Measurements from ENCODE around the gene ATXN7L2. TPM values are rescaled to one million over a fixed set of nuclear protein-coding genes. Genes with fewer than 3 reads are reported as not detected.

ATXN7L2 gene
- total RNA-seq, 1 donor from 2014 or later, result 3.0 TPM

DNA sequence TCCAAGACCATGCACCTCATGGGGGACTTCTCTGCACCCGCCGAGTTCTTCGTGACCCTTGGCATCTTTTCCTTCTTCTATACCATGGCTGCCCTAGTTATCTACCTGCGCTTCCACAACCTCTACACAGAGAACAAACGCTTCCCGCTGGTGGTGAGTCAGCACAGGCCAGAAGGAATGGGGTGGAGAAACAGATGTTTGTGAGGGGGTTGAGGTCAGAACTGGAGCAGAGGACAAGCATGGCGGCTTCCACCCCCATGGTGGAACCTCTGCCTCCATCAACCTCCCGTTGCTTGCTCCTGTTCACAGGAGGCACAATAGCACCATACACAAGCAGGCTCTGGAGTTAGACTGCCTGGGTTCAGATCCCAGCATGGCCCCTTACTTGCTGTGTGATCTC, 6.9 kb upstream of the ATXN7L2 start:
- no peak for DNase-seq (ENCODE audit: low spot score)

DNA sequence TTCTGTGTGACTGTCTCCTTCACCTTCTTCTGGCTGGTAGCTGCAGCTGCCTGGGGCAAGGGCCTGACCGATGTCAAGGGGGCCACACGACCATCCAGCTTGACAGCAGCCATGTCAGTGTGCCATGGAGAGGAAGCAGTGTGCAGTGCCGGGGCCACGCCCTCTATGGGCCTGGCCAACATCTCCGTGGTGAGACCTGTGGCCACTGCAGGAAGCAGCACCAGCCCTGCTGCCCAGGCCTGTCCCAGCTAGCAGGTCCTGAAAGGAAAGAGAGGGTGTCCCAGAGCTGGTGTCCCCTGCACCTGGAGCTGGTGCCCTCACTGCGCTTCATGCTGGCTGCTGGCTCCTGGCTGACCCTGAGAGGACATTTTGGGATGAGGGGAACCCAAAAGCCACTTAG, 5.9 kb upstream of the ATXN7L2 start:
- DNase-seq (ENCODE audit: low spot score), result no peak

DNA sequence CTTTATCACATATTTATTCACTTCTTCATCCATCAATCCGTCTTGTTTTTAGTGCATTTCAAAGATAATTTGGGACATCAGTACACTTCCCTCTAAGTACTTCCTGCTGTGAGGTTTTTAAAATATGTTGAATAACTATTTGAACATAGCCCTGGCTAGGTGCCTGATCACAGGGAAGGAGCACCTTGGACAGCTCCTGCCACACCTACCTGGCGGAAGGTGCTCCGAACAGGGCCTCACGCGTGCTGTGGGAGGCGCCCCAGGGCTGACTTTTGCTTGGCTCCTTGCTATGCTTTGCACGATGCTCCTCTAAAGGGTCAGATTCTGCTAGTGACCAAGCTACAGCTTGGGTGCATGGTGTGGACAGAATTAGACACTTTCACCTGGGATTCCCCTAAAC, 4.9 kb upstream of the ATXN7L2 start:
- DNase-seq (ENCODE audit: low spot score), result no peak

DNA sequence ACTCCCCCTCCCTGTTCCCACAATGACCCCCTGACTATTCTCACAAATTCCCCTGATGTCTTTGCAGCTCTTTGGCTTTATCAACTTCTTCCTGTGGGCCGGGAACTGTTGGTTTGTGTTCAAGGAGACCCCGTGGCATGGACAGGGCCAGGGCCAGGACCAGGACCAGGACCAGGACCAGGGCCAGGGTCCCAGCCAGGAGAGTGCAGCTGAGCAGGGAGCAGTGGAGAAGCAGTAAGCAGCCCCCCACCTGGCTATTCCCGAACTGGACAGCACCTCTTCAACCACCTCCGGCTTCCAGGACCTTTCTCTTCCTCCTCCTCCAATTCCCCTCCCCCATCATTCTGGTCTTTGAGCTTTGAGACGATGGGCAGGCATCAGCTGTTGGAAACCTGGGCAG, 4.4 kb upstream of the ATXN7L2 start:
- DNase-seq (ENCODE audit: low spot score), result peak; percentile 45

DNA sequence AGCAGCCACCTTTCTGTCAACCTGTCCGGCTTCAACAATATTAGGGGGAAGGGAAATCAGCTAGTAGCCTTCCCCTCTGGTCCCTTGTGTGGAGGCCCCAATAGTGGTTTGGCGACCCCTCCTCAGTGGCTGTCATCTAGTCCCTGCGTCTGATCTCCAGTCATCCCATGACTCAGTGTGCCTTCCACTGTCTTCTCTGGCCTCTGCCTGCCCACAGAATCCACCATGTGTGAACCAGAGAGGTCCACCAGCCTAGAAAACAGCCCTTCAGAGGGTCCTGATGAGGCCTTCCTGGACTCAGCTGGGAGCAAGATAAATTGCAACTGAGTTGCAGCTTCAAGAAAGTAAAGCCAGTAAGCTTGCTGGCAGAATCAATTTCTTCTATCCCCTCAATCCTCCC, 3.8 kb upstream of the ATXN7L2 start:
- peak; percentile 39 for DNase-seq (ENCODE audit: low spot score)

DNA sequence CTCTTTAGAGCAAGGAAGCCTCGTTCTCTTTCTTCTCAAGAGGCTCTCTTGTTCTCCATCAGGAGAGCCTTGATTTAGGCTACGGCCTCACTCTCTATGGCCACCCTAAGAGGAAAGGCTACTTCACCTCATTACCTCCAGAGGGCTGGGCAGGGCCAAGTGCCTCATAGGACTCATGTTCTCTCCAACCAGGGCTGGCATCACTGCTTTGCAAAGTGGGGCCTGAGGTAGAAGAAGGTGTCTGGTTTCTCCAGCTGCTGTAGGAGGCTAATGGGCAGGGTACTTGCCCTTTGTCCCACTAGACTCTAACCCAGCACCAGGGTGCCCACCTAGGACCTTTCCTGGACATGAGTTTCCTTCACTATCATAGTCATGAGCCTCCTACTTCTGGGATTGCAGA, 2.1 kb upstream of the ATXN7L2 start:
- peak; percentile 78 for DNase-seq (ENCODE audit: low spot score)

DNA sequence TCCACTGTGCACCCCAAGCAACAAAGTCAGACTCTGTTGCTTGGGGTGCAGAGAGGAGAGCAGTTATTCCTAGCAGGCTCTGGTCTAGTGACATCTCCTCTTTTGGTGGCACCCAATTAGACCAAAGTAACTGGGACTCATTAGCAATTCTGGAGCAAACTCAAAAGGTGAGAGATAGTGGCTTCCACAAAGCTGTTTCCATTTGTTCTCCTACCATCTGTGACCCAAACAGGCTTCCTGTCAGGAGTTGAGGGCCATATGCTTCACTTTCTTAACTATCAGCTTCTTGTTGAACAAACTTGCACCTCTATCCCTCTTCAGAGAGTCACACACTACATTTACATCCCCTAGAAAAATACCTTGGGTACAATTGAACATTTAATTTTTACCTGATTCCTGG, 1.5 kb upstream of the ATXN7L2 start:
- DNase-seq (ENCODE audit: low spot score), result no peak

DNA sequence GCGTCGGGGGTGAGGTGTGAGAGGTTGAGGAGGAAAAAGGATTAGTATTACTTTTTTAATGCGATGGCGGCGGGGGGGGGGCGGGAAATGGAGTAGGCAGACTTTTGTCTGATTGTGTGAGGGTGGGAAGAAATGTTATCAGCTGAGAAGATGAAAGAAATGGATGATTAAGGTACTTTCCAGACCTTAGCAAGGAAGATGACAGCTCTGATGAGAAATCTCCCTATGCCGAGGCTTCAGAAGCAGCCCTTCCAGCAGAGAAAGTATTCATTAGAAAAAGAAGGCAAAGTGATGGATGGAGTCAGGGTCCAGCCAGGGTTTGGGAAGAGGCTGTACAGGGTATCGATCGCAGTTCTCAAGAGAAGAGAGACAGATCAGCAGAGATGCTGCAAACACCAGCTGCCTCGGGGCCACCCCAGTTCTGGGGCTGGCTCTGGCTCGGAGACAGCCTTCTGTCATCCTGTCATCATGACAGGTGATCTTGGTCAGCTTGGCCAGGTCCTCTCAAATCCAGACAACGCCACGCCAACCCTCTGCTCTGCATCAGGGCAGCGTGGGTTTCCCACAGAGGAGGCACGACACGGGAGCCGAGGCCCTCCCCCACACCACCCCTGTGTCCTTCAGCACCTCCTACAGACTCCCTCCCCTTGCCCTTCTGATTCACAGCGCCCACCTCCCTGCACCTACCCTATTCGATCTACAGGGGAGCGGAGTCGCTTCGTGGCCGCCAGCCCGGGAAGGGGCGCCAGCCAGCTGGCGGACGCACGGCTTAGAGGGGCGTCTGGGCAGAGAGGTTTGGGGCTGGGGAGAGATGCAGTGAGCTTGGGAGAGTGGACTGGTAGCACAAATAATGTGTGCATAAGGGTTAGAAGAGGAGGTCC, 674 bp upstream of the ATXN7L2 start:
- peak; percentile 89 for DNase-seq (ENCODE audit: low spot score)

DNA sequence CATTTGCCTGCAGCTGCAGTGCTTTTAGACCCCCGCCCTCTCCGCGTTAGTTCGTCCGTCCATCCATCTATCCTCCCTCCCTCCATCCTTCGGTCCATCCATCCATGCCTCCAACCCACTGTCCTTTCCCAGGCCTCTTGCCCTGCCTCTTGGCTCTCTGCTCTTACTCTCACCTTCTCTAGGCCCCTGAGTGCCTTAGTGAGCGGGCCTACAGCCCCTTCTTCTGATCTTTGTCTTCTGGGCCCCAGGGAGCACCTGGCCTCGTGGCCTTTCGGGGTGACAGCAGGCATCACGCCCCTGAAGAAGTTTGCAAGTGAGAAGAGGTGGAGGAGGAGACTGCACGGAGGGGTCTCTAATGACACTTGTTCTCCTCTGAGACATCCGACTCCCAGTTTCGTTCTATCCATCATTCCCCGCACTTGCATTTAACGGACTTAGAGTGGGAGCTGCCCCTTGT, 842 bp downstream of the ATXN7L2 start:
- no peak for DNase-seq (ENCODE audit: low spot score)

DNA sequence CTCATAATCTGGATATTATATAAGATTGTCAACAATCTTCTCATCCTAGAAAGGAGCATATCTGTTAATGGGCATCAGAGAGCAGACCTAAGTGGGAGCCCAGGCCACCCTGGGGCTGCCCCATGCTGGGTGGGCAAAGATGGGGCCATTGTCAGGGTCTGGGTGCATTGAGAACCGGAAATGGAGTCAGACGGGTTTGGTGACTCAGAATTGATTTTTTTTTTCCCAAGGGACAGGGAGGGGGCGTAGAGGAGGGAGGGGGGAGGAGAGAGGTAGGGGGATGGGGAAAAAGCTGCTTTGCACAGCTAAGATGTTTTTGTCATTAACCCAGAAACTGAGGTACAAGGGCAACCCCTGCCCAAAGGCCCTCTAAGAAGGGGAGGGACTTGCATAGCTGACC, 1.3 kb downstream of the ATXN7L2 start:
- DNase-seq (ENCODE audit: low spot score), result no peak

DNA sequence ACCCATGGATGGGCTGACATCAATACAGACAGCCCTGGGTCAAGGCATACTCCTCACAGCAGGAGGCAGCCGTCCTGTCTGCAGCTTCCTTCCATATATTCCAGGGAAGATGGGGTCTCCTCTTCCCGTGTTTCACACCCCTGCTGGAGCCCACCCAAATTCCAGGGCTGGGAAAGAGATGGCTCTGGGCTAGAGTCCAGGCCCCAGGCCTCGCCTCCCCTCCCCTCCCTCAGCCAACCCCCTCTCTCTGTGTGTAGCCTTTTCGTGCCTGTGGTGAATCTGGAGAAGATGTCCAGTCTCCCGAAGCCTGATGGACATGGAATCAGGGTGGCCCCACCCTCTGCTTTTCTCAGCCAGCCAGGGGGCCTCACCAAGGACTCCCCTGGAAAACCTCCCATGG, 3.6 kb downstream of the ATXN7L2 start:
- DNase-seq (ENCODE audit: low spot score), result no peak

DNA sequence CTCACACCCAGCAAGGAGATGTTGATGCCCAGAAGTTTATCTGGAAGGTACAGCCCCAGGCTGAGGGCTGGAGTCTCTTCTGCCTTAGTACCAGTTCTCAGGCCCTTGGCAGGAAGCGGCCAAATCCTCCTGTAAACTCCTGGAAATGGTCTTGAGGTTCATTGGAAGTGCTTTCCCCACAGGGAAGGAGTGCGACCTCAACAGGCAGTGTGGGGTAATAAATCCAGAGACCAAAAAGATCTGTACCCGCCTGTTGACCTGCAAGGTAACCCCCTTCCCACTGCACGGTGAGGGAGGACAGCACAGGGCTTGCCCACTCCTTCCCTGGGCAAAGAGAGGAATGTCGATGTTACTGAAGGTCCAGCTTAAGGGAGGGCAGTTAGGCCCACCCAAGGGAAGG, 4.5 kb downstream of the ATXN7L2 start:
- DNase-seq (ENCODE audit: low spot score), result no peak

DNA sequence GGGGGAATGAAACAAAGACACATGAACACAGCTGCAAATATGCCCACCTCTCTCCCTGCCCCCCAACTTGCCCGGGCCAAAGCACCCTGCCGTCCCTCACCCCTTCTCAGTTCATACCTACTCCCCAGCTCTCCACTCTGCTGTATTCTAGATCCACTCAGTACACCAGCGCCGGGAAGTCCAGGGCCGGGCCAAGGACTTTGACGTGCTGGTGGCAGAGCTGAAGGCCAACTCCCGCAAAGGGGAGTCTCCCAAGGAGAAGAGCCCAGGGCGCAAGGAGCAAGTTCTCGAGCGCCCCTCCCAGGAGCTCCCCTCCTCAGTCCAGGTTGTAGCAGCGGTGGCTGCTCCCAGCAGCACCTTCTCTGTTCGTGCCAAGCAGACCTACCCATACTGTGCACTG, 5.0 kb downstream of the ATXN7L2 start:
- no peak for DNase-seq (ENCODE audit: low spot score)

DNA sequence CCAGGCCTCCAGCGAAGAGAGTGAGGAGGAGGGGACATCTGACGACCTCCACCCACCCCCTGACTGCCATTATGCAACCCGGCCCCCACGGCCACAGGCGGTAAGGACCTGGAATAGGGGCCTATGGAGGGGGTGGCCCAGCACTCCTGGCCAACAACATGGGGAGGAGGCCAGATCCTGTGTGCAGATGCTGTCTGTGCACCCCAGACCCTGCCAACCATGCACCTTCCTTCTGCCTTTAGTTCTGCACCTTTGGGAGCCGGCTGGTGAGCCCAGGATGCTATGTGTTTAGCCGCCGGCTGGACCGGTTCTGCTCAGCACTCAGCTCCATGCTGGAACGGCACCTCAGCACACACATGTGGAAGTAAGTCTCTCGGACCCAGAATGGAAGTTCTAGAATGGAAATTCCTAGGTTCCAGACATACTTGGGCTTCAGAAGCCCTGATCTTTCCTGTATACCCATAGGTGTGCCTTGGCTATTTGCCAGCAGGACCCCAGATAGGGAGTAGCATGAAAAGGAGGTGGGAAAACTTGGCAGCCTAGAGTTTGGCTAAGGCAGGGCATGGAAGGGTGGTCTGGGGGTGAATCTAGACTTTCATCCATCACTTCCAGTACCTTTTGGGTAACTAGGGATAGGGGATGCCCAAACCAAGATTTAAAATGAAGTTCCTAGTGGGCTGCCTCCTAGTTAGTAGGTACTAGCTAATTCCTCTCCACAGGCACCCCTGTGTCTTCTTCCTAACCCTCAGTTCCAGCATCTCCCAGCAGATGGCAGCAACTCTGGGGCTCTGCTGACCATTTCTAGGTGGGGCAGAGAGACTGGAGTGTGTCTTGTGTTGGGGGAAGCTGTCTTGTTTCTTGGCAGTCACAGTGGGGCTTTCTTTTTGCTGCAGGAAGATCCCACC, 6.6 kb downstream of the ATXN7L2 start:
- no peak for DNase-seq (ENCODE audit: low spot score)

DNA sequence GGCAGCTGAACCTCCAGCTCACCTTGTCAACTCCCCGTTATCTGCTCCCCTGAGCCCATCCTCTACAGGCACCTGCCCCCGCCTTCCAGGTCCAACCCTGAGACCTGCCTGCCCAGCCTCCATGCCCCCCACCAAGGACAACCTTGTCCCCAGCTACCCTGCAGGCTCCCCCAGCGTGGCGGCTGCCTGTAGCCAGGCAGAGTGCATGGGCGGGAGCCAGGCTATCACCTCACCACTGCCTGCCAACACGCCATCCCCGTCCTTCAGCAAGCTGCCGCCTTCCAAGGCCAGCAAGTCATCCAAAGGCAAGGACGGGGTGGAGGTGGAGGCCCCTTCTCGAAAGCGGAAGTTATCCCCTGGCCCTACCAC, 7.2 kb downstream of the ATXN7L2 start:
- DNase-seq (ENCODE audit: low spot score), result no peak

DNA sequence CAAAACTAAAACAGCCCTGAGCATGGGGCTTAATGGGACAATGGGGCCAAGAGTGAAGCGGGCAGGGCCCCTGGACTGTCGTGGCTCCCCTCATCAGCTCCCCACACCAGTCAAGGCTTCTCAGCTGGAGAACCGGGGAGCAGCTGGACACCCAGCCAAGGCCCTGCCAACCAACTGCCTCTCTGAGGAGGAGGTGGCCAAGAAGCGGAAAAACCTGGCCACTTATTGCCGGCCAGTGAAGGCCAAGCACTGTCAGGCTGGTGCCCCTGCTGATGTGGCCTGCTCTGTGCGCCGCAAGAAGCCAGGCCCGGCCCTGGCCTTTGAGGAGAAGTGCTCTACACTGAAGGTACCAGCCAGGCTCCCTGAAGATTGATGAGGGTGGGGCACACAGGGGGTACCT, 7.7 kb downstream of the ATXN7L2 start:
- no peak for DNase-seq (ENCODE audit: low spot score)

DNA sequence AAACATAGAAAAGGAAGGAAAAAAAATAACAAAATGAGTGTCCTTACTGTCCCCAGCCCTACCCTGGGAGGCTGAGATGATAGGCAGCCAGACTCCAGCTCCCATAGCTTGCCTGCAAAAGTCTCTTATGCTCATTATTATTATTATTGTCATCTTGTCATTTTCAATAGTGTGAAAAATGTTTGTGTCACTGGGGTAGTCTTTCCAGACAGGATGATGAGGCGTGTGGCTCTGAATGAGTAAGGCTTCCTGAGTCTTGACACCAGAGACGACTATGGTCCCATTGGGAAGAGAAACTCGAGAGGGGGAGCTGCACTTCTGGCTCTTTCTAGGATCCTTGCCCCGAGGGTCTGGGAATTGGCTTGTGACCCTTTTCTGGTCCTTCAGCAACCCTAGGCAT, 9.1 kb downstream of the ATXN7L2 start:
- no peak for DNase-seq (ENCODE audit: low spot score)

DNA sequence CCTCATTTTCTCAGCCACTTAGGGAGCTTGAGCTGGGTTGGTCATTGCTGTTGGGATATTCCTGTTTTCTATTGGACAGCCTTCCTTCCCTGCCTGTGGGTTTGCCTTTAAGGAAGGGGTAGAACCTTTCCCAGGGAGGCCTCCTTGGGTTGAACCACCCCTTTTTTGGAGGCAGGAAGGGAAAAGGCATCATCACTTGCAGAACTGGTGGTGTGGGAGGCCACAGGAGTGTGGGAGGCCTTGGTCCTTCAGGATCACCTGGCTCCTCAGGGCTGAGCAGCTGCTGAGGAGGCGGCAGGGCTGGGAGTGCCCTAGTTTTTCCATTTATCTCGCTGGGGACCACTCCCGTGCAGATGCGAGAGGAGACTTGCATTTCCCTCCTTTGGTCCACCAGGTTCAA, 9.5 kb downstream of the ATXN7L2 start:
- DNase-seq (ENCODE audit: low spot score), result no peak

DNA sequence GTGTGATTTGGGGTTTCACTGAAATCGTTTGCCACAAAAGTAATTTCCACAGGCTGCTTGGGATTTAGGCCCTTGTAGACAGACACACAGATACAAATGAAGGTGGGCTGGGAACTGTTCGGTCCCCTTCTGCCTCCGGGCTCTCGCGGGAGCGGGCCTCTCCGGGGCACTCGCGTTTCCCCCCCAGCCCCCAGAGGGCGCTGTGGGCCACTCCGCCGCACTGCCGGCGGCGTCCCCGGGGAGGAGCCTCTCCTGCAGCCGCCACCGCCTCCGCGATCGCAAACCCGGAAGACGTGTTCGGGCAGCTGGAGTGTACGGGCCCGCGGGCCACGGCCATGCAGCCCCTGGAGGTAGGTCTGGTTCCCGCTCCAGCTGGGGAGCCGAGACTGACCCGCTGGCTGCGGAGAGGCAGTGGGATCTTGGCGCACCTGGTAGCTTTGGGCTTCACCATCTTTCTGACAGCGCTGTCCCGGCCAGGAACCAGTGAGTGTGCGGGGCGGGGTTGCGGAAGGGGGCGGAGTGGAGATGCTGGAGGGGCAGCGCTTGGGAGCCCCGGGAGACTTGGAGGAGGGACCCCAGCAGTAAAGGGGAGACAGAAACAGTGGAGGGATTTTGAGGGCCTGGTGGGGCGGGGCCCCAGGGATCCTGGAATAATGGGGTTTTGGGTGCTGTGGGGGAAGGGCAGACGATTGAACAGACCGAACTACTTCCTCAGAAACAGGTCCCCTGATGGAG, 10.3 kb downstream of the ATXN7L2 start, which contains the start of gene CYB561D1:
TSS of gene CYB561D1 (plus strand) at position 290 of the 735 bp plus-strand sequence. CDS start at position 336, 46 bp downstream.
- DNase-seq (ENCODE audit: low spot score), result peak; percentile 96

DNA sequence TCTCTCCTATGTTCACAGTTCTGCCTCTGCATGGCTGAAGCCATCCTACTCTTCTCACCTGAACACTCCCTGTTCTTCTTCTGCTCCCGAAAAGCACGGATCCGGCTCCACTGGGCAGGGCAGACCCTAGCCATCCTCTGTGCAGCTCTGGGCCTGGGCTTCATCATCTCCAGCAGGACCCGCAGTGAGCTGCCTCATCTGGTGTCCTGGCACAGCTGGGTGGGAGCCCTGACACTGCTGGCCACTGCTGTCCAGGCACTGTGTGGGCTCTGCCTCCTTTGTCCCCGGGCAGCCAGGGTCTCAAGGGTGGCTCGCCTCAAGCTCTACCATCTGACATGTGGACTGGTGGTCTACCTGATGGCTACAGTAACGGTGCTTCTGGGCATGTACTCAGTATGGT, 12.0 kb downstream of the ATXN7L2 start:
- no peak for DNase-seq (ENCODE audit: low spot score)

DNA sequence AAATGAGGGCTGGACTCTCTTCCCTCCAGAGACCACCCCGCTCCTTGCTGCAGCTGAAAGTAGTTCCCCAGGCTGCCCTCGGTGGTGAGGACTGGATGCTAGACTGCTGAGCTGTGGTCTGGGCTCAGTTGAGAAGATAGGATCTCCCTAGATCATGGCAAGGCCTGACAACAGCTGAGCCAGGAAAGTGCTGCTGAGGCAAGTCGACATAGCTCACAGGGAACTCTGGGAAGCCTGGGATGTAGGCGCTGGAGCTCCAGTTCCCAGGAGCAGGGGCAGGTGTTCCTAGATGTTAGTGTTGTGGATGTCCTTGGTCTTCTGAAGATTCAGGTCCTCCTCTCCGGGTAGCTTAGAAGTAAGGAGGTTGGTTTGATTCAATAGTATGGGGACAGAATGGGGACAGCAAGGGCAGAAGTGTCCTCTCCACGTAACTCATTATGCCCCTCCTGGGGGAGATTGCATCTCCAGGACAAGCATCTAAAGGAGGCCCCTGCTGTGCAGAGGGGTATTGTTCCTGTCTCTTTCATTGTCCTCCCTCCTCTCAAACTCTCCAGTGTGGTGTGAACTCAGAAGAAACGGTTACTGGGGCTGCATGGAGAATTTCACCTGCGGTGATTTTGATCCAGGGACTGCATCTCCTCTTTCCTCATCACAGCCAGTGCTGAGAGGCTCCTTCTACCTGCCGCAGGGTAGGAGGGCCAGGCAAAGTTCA, 13.9 kb downstream of the ATXN7L2 start:
- no peak for DNase-seq (ENCODE audit: low spot score)

Data from mesenteric fat pad (tissue), 1 donor.